GM18508 (cell line): Measurements from ENCODE around the gene PRR5L.

Experiments
- ATAC-seq: cut with Tn5 transposase; IDR thresholded peaks from one replicate; pipeline ENCODE4 v1.9.1; 2021; ENCODE audit warnings: moderate number of reproducible peaks; ENCODE audit not compliant: insufficient read depth, unreplicated experiment

The PRR5L gene

GRCh38 chr11:36352922-36353321 lies 56.8 kb downstream of the PRR5L start:
- no peak for ATAC-seq

- ATAC-seq: peak; percentile 77
Observed at GRCh38 chr11:36354221-36355003, 58.3 kb downstream of the PRR5L start.

- peak; percentile 40 for ATAC-seq
Observed at GRCh38 chr11:36356201-36356600, 60.1 kb downstream of the PRR5L start.

DNA sequence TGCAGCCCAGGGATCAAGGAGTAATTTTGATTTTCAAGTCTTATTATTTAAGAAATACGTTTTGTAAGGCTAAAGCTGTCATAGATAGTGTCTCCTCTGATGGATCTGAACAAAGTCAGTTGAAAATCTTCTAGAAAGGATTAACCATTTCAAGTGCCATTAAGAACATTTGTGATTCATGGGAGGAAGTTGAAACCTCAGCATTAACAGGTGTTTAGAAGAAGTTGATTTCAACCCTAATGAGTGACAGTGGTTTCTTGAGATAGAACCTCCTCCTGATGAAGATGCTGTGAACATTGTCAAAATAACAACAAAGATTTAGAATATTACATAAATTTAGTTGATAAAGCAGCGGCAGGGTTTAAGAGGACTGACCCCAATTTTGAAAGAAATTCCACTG lies 61.7 kb downstream of the PRR5L start:
- no peak for ATAC-seq

GRCh38 chr11:36358436-36358835 lies 62.3 kb downstream of the PRR5L start:
- no peak for ATAC-seq

DNA sequence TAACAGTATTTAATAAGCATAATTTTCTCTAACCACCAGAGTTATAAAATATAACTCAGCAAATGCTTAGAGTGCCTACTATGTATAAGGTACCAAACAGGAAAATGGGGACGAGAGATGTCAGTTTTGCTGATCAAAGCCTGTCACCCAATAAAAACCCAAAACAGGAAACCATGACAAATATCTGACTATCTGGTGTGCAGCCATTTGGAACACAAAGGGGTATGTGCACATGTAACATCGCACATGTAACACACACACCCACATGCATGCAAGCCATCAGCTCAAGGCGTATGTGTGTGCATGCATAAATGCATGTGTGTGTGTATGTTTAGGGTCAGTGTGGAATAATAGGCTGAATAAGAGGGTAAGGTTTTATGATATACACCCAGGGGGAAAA lies 64.2 kb downstream of the PRR5L start:
- ATAC-seq: no peak

DNA sequence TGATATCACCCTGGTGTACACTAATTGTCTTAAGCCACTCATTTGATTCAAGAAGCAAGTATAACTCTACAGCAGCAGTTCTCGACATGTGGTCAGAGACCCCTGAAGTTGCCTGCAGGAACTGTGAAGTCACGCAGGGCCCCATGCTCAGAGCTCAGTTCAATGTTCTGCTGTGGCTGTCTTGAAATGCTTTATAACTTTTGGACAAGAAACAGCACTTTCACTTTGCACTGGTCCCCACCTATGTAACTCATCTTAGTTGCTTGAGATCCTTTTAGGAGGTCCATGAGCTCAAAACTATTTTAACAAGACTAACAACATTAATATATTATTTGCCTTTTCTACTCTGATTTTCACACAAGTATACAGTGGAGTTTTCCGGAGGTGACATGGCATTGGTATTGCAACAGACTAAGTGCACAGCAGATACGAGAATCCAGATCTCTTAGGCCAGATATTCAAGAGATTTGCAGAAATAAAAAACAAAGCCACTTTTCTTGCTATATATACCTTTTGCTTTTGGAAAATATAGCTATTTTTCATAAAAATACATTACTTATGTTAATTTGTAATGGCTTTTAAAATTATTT lies 64.8 kb downstream of the PRR5L start:
- no peak for ATAC-seq

DNA sequence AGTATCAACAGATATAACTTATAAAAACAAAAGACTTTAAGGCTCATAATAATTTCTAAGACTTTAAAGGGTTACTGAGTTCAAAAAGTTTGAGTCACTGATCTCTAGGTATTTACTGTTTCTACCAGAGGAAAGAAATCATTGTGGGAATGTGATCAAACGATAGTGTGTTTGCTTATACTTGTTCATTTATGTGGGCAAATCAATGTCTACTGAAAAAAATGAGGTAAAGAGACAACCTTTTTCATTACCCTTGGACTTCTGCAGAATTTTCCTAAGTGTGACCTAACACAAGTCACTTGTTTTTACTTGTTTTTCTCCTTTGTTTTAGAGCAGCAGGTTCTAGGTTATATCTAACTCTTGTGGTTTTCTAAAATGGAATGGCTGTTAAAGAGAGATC lies 65.4 kb downstream of the PRR5L start:
- ATAC-seq: no peak

GRCh38 chr11:36361901-36362391 lies 65.9 kb downstream of the PRR5L start:
- no peak for ATAC-seq

- ATAC-seq: no peak
Observed at GRCh38 chr11:36362902-36363301, 66.8 kb downstream of the PRR5L start.

DNA sequence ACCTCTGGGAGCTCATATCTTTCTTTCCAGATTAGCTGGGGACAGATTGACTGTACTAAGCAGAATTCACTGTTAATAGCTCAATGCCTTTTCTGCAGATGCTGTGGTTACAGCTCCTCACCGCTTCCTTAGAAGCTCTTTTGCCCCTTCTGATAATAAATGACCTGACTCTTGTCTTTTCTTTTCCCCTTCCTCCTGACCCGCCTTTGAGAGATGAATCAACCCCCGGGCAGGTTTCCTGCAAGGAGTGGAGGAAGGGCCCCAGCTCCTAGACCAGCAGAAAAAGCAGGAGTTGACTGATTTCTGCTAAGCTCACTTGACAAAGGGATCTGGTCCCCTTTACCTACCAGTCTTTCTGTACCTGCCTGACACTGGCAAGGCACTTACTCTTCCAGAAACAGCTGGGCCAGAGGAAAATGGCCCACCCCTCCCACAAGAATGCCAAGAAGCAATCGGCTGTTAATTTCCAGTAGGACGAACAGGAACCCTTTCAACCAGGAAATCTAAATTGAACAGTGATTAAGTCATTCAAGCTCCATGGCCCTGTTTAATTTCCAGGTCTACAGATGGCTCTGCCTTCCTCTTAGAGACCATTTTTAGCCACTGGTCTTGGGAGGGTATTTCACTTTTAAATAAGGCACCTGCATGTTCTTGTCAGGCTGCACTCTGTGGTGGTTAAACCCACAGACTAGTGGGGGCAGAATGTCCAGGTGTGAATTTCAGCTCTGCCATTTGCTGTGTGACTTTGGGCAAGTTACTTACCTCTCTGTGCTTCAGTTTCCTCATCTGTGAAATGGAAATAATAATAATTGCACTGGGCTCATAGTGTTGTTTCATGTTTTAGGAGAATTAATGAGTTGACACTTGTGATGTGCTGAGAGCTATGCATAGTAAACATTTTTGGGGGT lies 67.5 kb downstream of the PRR5L start:
- no peak for ATAC-seq

DNA sequence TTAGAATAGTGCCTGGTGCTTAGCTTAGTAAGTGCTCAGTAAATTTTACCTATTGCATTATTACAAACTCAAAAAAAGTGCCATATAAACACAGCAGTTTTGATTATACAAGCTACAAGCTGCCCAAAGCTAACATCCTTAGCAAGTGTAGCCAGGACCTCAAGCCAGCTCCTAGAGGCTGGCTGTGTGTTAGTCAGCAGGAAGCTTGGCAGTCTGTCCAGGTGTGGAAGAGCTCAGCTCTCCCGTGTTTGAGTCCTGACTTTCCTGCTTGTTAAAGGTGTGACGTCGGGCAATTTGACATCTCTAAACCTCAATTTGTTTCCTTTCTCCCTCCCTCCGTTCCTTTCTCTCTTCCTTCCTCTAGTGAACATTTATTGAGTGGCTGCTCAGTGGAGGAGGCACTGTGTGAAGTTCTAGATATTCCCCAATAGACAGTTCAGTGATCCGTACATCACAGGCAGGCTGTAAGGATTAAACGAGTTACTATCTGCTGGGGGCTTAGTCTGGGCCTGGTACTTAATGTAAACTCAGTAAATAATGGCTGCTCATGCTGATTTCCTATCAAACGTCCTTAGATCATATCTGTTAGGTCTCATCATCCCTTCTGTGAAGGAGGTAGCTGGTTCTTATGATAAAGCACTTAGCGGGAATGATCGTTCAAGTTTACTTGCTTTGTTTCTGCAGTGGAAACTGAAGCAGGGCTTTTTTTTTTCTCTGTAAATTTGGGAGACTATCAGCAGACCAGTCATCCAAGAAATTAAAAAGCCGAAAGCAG lies 68.7 kb downstream of the PRR5L start:
- ATAC-seq: no peak

- ATAC-seq: no peak
Observed at GRCh38 chr11:36365907-36366306, 69.8 kb downstream of the PRR5L start.

- ATAC-seq: no peak
Observed at GRCh38 chr11:36367806-36368680, 72.0 kb downstream of the PRR5L start.

GRCh38 chr11:36371181-36371580 lies 75.1 kb downstream of the PRR5L start:
- ATAC-seq: no peak

- no peak for ATAC-seq
Observed at GRCh38 chr11:36371590-36371989, 75.5 kb downstream of the PRR5L start.

DNA sequence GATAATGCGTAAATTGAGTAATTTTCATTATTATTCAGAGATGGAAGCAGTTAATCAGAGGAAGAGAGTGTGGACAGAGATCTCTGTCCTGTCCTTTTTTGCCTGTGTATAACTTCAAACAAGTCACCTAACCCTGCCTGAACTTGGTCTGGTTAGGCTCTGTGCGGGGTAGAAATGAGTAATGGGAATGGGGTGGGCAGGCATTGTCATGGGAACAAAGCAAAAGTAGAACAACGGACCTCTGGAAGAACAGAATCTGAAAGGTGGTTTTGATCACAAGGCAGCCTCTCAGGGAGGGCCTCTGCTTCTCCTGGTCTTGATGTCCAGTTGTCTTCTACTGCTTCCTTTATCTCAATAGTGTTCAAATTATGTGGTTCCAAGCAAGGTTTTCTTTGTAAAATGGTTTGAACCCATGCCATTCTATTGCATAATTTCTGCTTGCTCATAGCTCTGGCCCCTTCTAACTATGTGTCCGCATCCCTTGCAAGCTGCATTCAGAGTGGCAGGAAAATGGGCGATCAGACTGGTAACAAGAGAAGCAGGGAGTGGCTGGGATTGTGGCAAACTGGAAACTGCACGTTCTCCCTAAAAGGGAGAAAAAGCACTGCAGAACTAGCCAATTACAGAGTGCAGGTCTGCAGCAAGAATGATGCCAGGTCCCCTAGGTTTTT lies 76.1 kb downstream of the PRR5L start:
- ATAC-seq: no peak
